Neural crest cell (in vitro differentiated cells): Measurements from ENCODE around the gene KCNIP1. TPM values are rescaled to one million over a fixed set of nuclear protein-coding genes. Genes with fewer than 3 reads are reported as not detected.

Experiments used
- DNase-seq: peaks from one replicate; pipeline ENCODE4 v3.0.0; 2021; ENCODE audit warnings: low read depth, mixed read lengths, low spot score
- H3K27ac Mint-ChIP-seq: one replicate; pipeline ENCODE4 v1.8.0; 2021; ENCODE audit warnings: mild to moderate bottlenecking, mixed read lengths; ENCODE audit not compliant: unreplicated experiment
- H3K27me3 Mint-ChIP-seq: 2 replicates; pipeline ENCODE4 v1.8.0; 2021; ENCODE audit warnings: low read depth, mild to moderate bottlenecking, mixed read lengths
- H3K36me3 Mint-ChIP-seq: 2 replicates; pipeline ENCODE4 v1.8.0; 2021; ENCODE audit warnings: low read depth, mild to moderate bottlenecking, mixed read lengths
- H3K4me1 Mint-ChIP-seq: 2 replicates; pipeline ENCODE4 v1.8.0; 2021; ENCODE audit warnings: mixed read lengths
- H3K4me3 Mint-ChIP-seq: one replicate; pipeline ENCODE4 v1.8.0; 2021; ENCODE audit warnings: mild to moderate bottlenecking, mixed read lengths
- H3K9me3 Mint-ChIP-seq: 2 replicates; pipeline ENCODE4 v1.8.0; 2021; ENCODE audit warnings: mixed read lengths
- CTCF ChIP-seq: fragments of 200-600 bp; sonication (generic); conservative IDR thresholded peaks from 2 replicates; pipeline ENCODE4 v1.5.0; 2021; ENCODE audit warnings: antibody characterized with exemption, mild to moderate bottlenecking
- total RNA-seq: library from RNA; stranded (reverse); gene quantifications from 2 replicates; pipeline ENCODE4 v1.2.1, GENCODE V29; 2021

The KCNIP1 gene
- total RNA-seq, 1 donor from 2014 or later = 0.96 TPM

- no peak overlapping the region for H3K27ac Mint-ChIP-seq
- H3K4me3 Mint-ChIP-seq = no peak overlapping the region
- no peaks in the 10 kb centered on the region for H3K9me3 Mint-ChIP-seq
- H3K4me1 Mint-ChIP-seq = peaks cover 36% of the 10 kb centered on the region
- peaks cover 4% of the 10 kb centered on the region for H3K27me3 Mint-ChIP-seq
- no peak for TF ChIP-seq CTCF
- no peaks in the 10 kb centered on the region for H3K36me3 Mint-ChIP-seq
- no peak for DNase-seq
Observed at GRCh38 chr5:170614720-170615119, 110.9 kb downstream of the KCNIP1 start.

- no peak for TF ChIP-seq CTCF
- no peak for DNase-seq
- Mint-ChIP-seq H3K4me3 (no peak overlapping the region), H3K27me3 (peaks cover 4% of the 10 kb centered on the region), H3K36me3 (no peaks in the 10 kb centered on the region), H3K9me3 (no peaks in the 10 kb centered on the region), H3K4me1 (peaks cover 28% of the 10 kb centered on the region), H3K27ac (no peak overlapping the region)
Observed at GRCh38 chr5:170617533-170618490, 114.0 kb downstream of the KCNIP1 start.

GRCh38 chr5:170619869-170620268 is 116.0 kb downstream of the KCNIP1 start:
- Mint-ChIP-seq H3K9me3 (no peaks in the 10 kb centered on the region), H3K27me3 (peaks cover 12% of the 10 kb centered on the region)

GRCh38 chr5:170622933-170623332 is 119.1 kb downstream of the KCNIP1 start:
- H3K9me3 Mint-ChIP-seq = no peaks in the 10 kb centered on the region
- no peak for DNase-seq
- H3K36me3 Mint-ChIP-seq = no peaks in the 10 kb centered on the region

More at GRCh38 chr5:170619869-170620268, 116.0 kb downstream of the KCNIP1 start:
- no peaks in the 10 kb centered on the region for H3K36me3 Mint-ChIP-seq
- no peak overlapping the region for H3K4me3 Mint-ChIP-seq
- DNase-seq = no peak
- H3K4me1 Mint-ChIP-seq = peaks cover 20% of the 10 kb centered on the region
- H3K27ac Mint-ChIP-seq = no peak overlapping the region
- no peak for TF ChIP-seq CTCF

GRCh38 chr5:170623576-170624181 is 119.9 kb downstream of the KCNIP1 start:
- DNase-seq = peak; percentile 67
- H3K4me1 Mint-ChIP-seq = peaks cover 7% of the 10 kb centered on the region
- TF ChIP-seq CTCF = peak; percentile 79
- H3K27me3 Mint-ChIP-seq = peaks cover 8% of the 10 kb centered on the region
- no peak overlapping the region for H3K4me3 Mint-ChIP-seq
- H3K36me3 Mint-ChIP-seq = no peaks in the 10 kb centered on the region
- no peaks in the 10 kb centered on the region for H3K9me3 Mint-ChIP-seq
- H3K27ac Mint-ChIP-seq = no peak overlapping the region

More at GRCh38 chr5:170622933-170623332, 119.1 kb downstream of the KCNIP1 start:
- no peak for TF ChIP-seq CTCF
- H3K27me3 Mint-ChIP-seq = peaks cover 11% of the 10 kb centered on the region
- H3K27ac Mint-ChIP-seq = no peak overlapping the region
- peaks cover 6% of the 10 kb centered on the region for H3K4me1 Mint-ChIP-seq
- no peak overlapping the region for H3K4me3 Mint-ChIP-seq
